CD4-positive, CD25-positive, alpha-beta regulatory T cell (primary cell): ENCODE data around the gene LRMDA. TPM values are rescaled to one million over a fixed set of nuclear protein-coding genes. Genes with fewer than 3 reads are reported as not detected.

Experiments used
- ATAC-seq, 2 donors: fragments of 150-1000 bp; cut with Tn5 transposase; one replicate each; pipeline ENCODE4 v1.10.0; 2021; ENCODE audit warnings: low read depth in 2 of 2, moderate number of reproducible peaks in 2 of 2, moderate library complexity in 1 of 2
- DNase-seq, 3 donors: peaks; one replicate each; pipeline versions ENCODE4 v3.0.0 to v3.0.0-alpha.2; 2012 to 2022; ENCODE audit warnings: mixed read lengths in 1 of 3
- H3K27ac ChIP-seq: one replicate; pipeline ENCODE4 v1.7.0; 2013; ENCODE audit warnings: mild to moderate bottlenecking, low read length; ENCODE audit not compliant: insufficient read depth, poor library complexity, severe bottlenecking
- H3K27me3 ChIP-seq: one replicate; pipeline ENCODE4 v1.7.0; 2013; ENCODE audit warnings: low read length; ENCODE audit not compliant: control insufficient read depth, insufficient read depth
- H3K36me3 ChIP-seq: one replicate; pipeline ENCODE4 v1.7.0; 2013; ENCODE audit warnings: mild to moderate bottlenecking, low read length, moderate library complexity; ENCODE audit not compliant: control insufficient read depth, insufficient read depth
- H3K4me1 ChIP-seq: 2 replicates; pipeline ENCODE4 v1.7.0; 2013; ENCODE audit warnings: mild to moderate bottlenecking, low read length; ENCODE audit not compliant: insufficient read depth, control insufficient read depth, poor library complexity, severe bottlenecking
- H3K4me3 ChIP-seq: one replicate; pipeline ENCODE4 v1.7.0; 2013; ENCODE audit warnings: low read depth, mild to moderate bottlenecking, low read length, moderate library complexity
- H3K9me3 ChIP-seq, 2 experiments: 1 replicate in 1 of 2; 2 replicates in 1 of 2; pipeline ENCODE4 v1.7.0; 2013; ENCODE audit warnings: low read length in 2 of 2, mild to moderate bottlenecking in 1 of 2, moderate library complexity in 1 of 2; ENCODE audit not compliant: control insufficient read depth in 2 of 2
- H3K27ac Mint-ChIP-seq, 3 donors: one replicate each; pipeline ENCODE4 v1.8.0; 2020 to 2022; ENCODE audit warnings: mild to moderate bottlenecking in 3 of 3, mixed read lengths in 3 of 3, moderate library complexity in 2 of 3
- H3K27me3 Mint-ChIP-seq: one replicate; pipeline ENCODE4 v1.8.0; 2022; ENCODE audit warnings: mild to moderate bottlenecking, mixed read lengths
- H3K36me3 Mint-ChIP-seq: one replicate; pipeline ENCODE4 v1.8.0; 2020; ENCODE audit warnings: mixed read lengths
- H3K4me1 Mint-ChIP-seq, 4 donors: one replicate each; pipeline ENCODE4 v1.8.0; 2020 to 2022; ENCODE audit warnings: mixed read lengths in 4 of 4, mild to moderate bottlenecking in 1 of 4
- H3K4me3 Mint-ChIP-seq, 4 donors: one replicate each; pipeline ENCODE4 v1.8.0; 2020 to 2022; ENCODE audit warnings: mild to moderate bottlenecking in 4 of 4, mixed read lengths in 4 of 4, moderate library complexity in 3 of 4
- H3K9me3 Mint-ChIP-seq, 7 donors: one replicate each; pipeline ENCODE4 v1.8.0; 2020 to 2022; ENCODE audit warnings: mixed read lengths in 7 of 7, mild to moderate bottlenecking in 3 of 7, moderate library complexity in 2 of 7
- polyA plus RNA-seq, 4 donors: library from polyadenylated mRNA; unstranded; fragments of 300-500 nt; fragmentation: Illumina TruSeq; gene quantifications; one replicate each; pipeline ENCODE4 v1.2.3, GENCODE V29; 2021
- total RNA-seq: library from RNA; stranded (reverse); gene quantifications from one replicate; pipeline ENCODE4 v1.2.3, GENCODE V29; 2022

Gene LRMDA
- total and polyA plus RNA-seq, 5 donors from 2014 or later = 0.10 TPM; not detected in 4

- Mint-ChIP-seq H3K36me3 (no peaks in the 10 kb centered on the region), H3K4me3 (no peak overlapping the region), H3K27ac (no peak overlapping the region), H3K9me3 (no peaks in the 10 kb centered on the region), H3K4me1 (no peaks in the 10 kb centered on the region), H3K27me3 (peaks cover 14% of the 10 kb centered on the region)
- DNase-seq (no peak), ATAC-seq (no peak)
- H3K4me1 ChIP-seq = no peaks in the 10 kb centered on the region
- no peaks in the 10 kb centered on the region for H3K27me3 ChIP-seq
- H3K4me3 ChIP-seq = no peak overlapping the region
- H3K27ac ChIP-seq = no peak overlapping the region
- H3K36me3 ChIP-seq = no peaks in the 10 kb centered on the region
- no peaks in the 10 kb centered on the region for H3K9me3 ChIP-seq
These were observed 322.8 kb downstream of the LRMDA start for GRCh38 chr10:75754096-75754831.

DNA sequence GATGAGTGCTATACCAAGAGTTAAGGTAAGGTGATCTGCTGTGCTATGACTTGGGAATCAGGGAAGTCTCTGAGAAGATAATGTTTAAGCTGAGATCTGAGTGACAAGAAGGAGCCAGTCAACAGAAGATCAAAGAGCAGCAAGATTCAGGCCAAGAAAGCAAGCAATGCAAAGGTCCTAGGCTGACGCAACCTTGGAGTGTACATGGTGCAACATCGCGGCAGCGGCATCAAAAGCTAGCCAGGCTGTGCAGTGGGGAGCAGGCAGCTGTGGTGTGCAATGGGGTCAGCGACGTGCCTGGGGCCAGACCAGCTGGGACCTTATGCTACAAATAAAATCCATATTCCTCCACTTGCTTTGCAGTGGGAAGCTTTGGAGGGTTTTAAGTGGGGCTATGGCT is 324.1 kb downstream of the LRMDA start:
- peaks cover 20% of the 10 kb centered on the region for H3K27me3 Mint-ChIP-seq
- Histone ChIP-seq H3K27me3 (no peaks in the 10 kb centered on the region), H3K4me3 (no peak overlapping the region), H3K4me1 (no peaks in the 10 kb centered on the region), H3K9me3 (no peaks in the 10 kb centered on the region), H3K36me3 (no peaks in the 10 kb centered on the region), H3K27ac (no peak overlapping the region)
- no peaks in the 10 kb centered on the region for H3K9me3 Mint-ChIP-seq
- no peaks in the 10 kb centered on the region for H3K36me3 Mint-ChIP-seq
- no peak overlapping the region for H3K4me3 Mint-ChIP-seq
- DNase-seq (no peak), ATAC-seq (no peak)
- H3K27ac Mint-ChIP-seq = no peak overlapping the region
- no peaks in the 10 kb centered on the region for H3K4me1 Mint-ChIP-seq

DNA sequence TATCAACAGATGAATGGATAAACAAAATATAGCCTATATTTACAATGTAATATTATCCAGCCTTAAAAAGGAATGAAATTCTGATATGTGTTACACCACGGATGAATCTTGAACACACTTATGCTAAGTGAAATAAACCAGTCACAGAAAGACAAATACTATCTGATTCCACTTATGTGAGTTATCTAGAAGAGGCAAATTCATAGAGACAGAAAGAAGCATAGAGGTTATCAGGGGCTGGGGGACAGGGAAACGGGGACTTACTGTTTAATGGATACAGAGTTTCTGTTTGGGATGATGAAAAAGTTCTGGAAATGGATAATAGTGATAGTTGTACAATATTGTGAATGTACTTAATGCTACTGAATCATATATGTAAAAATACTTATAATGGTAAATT is 329.9 kb downstream of the LRMDA start:
- H3K4me1 ChIP-seq = no peaks in the 10 kb centered on the region
- H3K4me1 Mint-ChIP-seq = no peaks in the 10 kb centered on the region
- no peak for ATAC-seq

GRCh38 chr10:75762431-75762802 is 331.0 kb downstream of the LRMDA start:
- H3K27ac ChIP-seq = no peak overlapping the region
- H3K4me3 Mint-ChIP-seq = no peak overlapping the region
- H3K27me3 Mint-ChIP-seq = peaks cover 10% of the 10 kb centered on the region
- no peaks in the 10 kb centered on the region for H3K4me1 ChIP-seq
- H3K27ac Mint-ChIP-seq = no peak overlapping the region
- H3K9me3 ChIP-seq = no peaks in the 10 kb centered on the region
- H3K4me3 ChIP-seq = no peak overlapping the region
- DNase-seq (no peak), ATAC-seq (no peak)
- H3K4me1 Mint-ChIP-seq = no peaks in the 10 kb centered on the region
- H3K9me3 Mint-ChIP-seq = peaks cover 0 to 1% (median 0%) of the 10 kb centered on the region in 7 donors
- H3K36me3 Mint-ChIP-seq = no peaks in the 10 kb centered on the region
- H3K36me3 ChIP-seq = no peaks in the 10 kb centered on the region
- H3K27me3 ChIP-seq = no peaks in the 10 kb centered on the region

More for the DNA sequence above, 329.9 kb downstream of the LRMDA start:
- Histone ChIP-seq H3K9me3 (no peaks in the 10 kb centered on the region), H3K27me3 (no peaks in the 10 kb centered on the region), H3K36me3 (no peaks in the 10 kb centered on the region), H3K27ac (no peak overlapping the region), H3K4me3 (no peak overlapping the region)
- Mint-ChIP-seq H3K36me3 (no peaks in the 10 kb centered on the region), H3K27me3 (peaks cover 10% of the 10 kb centered on the region), H3K4me3 (no peak overlapping the region), H3K9me3 (no peaks in the 10 kb centered on the region), H3K27ac (no peak overlapping the region)
- no peak for DNase-seq

- Mint-ChIP-seq H3K9me3 (peaks cover 0 to 1% (median 0%) of the 10 kb centered on the region in 7 donors), H3K27ac (peak overlapping the region in 1 of 3 donors; percentile 34), H3K4me3 (no peak overlapping the region), H3K36me3 (no peaks in the 10 kb centered on the region), H3K4me1 (no peaks in the 10 kb centered on the region), H3K27me3 (peaks cover 6% of the 10 kb centered on the region)
- Histone ChIP-seq H3K9me3 (no peaks in the 10 kb centered on the region), H3K4me3 (no peak overlapping the region), H3K27ac (no peak overlapping the region), H3K36me3 (no peaks in the 10 kb centered on the region), H3K27me3 (peaks cover 3% of the 10 kb centered on the region), H3K4me1 (no peaks in the 10 kb centered on the region)
- DNase-seq (no peak), ATAC-seq (no peak)
These were observed 332.2 kb downstream of the LRMDA start for GRCh38 chr10:75763652-75764051.

GRCh38 chr10:75764974-75765788 is 333.8 kb downstream of the LRMDA start:
- DNase-seq = no peak
- Histone ChIP-seq H3K36me3 (no peaks in the 10 kb centered on the region), H3K4me1 (no peaks in the 10 kb centered on the region), H3K9me3 (no peaks in the 10 kb centered on the region), H3K4me3 (no peak overlapping the region), H3K27ac (no peak overlapping the region), H3K27me3 (peaks cover 3% of the 10 kb centered on the region)
- no peak overlapping the region for H3K4me3 Mint-ChIP-seq
- peaks cover under 1% of the 10 kb centered on the region for H3K27me3 Mint-ChIP-seq
- no peaks in the 10 kb centered on the region for H3K36me3 Mint-ChIP-seq
- no peak for ATAC-seq
- H3K4me1 Mint-ChIP-seq = no peaks in the 10 kb centered on the region
- H3K27ac Mint-ChIP-seq = no peak overlapping the region
- peaks cover 0 to 1% (median 0%) of the 10 kb centered on the region in 7 donors for H3K9me3 Mint-ChIP-seq

GRCh38 chr10:75765789-75766096 is 334.3 kb downstream of the LRMDA start:
- no peak overlapping the region for H3K27ac Mint-ChIP-seq
- H3K36me3 Mint-ChIP-seq = no peaks in the 10 kb centered on the region
- ATAC-seq = no peak
- no peak for DNase-seq
- Histone ChIP-seq H3K9me3 (no peaks in the 10 kb centered on the region), H3K4me3 (no peak overlapping the region), H3K36me3 (no peaks in the 10 kb centered on the region), H3K27ac (no peak overlapping the region), H3K27me3 (peaks cover 3% of the 10 kb centered on the region), H3K4me1 (no peaks in the 10 kb centered on the region)
- H3K4me1 Mint-ChIP-seq = peaks cover 0 to 2% (median 0%) of the 10 kb centered on the region in 4 donors
- H3K27me3 Mint-ChIP-seq = no peaks in the 10 kb centered on the region
- H3K9me3 Mint-ChIP-seq = peaks cover 0 to 1% (median 0%) of the 10 kb centered on the region in 7 donors
- no peak overlapping the region for H3K4me3 Mint-ChIP-seq
